T1000 (cell line): ENCODE data around the gene HOXA5.

Source experiments
- DNase-seq: peaks from one replicate; lab custom pipeline; 2025; ENCODE audit warnings: mixed read lengths; lab: John Stamatoyannopoulos, UW

Gene HOXA5

GRCh38 chr7:27119412-27119911, 24.0 kb downstream of the HOXA5 start:
- no peak for DNase-seq

GRCh38 chr7:27118580-27118979, 24.9 kb downstream of the HOXA5 start:
- DNase-seq: no peak

GRCh38 chr7:27117887-27118491, 25.5 kb downstream of the HOXA5 start:
- DNase-seq: no peak

- DNase-seq: no peak
Observed at GRCh38 chr7:27116962-27117886, 26.3 kb downstream of the HOXA5 start.

- no peak for DNase-seq
Observed at GRCh38 chr7:27116031-27116961, 27.2 kb downstream of the HOXA5 start.

- DNase-seq: no peak
Observed at GRCh38 chr7:27115221-27116026, 28.1 kb downstream of the HOXA5 start.

GRCh38 chr7:27114881-27115220, 28.6 kb downstream of the HOXA5 start:
- no peak for DNase-seq

- no peak for DNase-seq
Observed at GRCh38 chr7:27113991-27114769, 29.3 kb downstream of the HOXA5 start.

DNA sequence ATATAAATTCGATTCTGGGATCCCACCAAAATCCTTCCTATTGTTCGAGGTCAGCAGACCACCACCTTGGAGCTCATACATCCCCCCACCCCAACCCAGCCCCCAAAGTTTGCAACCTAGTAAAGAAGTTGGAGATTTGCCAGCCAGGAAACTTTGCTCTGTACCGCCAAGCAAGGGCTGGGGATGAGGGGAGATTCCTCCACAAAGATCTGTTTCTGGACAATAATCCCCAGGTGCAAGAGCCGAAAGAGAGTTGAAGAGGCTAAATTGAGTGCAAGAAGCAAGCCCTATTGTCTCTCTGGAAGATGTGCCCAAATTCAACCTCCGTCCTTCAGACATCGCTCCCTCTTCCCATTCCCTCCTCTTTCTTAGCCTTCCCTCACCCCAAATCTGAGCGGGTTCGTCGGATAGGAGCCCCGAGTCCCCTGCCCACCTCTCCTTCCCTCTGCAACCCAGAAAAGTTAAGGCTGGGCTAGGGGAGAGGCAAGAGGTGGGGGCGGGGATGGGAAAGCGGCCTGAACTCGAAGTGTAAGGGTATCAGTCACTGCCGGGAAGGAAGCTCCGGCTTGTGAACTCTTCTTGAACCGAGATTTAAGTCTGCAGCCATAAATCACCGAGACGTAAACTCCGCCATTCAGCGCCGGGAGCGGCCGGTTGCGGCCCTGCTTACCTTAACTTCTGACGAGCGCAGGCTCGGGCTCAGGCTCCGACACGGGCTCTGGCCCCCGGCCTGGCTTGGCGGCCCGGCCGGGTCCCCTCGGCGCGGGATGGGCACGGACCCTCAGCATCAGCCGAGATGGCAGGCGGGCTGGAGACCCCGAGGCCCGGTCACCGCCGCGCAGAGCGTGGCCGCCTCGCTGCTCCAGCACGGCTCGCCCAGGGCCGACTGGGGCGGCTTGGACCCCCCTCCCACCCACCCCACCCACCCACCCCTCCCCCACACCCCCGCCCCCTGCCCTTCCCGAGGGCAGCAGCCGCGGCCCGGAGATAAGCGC, 30.2 kb downstream of the HOXA5 start:
- DNase-seq: no peak

DNA sequence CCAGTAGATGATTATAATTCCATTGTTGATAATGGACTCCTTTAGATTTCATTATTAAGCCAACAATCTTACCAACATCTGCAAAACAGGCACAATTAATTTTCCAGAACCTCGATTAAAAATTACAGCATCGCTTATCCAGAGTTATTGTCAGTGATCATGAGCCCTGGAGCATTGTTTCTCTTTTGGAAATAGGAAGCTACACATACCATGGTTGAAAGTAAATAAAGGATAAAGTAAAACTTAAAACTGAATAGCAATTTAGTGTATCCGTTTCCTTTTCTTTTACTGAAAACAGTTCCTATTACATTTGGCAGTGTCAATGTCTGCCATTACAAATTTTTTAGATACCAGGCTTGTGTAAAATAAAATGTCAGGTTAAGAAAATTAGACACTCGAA, 31.1 kb downstream of the HOXA5 start:
- no peak for DNase-seq

- no peak for DNase-seq
Observed at GRCh38 chr7:27111751-27112277, 31.7 kb downstream of the HOXA5 start.

- DNase-seq: no peak
Observed at GRCh38 chr7:27111042-27111750, 32.3 kb downstream of the HOXA5 start.

- peak; percentile 38 for DNase-seq
Observed at GRCh38 chr7:27110186-27111031, 33.1 kb downstream of the HOXA5 start.

- no peak for DNase-seq
Observed at GRCh38 chr7:27109466-27110185, 33.9 kb downstream of the HOXA5 start.

DNA sequence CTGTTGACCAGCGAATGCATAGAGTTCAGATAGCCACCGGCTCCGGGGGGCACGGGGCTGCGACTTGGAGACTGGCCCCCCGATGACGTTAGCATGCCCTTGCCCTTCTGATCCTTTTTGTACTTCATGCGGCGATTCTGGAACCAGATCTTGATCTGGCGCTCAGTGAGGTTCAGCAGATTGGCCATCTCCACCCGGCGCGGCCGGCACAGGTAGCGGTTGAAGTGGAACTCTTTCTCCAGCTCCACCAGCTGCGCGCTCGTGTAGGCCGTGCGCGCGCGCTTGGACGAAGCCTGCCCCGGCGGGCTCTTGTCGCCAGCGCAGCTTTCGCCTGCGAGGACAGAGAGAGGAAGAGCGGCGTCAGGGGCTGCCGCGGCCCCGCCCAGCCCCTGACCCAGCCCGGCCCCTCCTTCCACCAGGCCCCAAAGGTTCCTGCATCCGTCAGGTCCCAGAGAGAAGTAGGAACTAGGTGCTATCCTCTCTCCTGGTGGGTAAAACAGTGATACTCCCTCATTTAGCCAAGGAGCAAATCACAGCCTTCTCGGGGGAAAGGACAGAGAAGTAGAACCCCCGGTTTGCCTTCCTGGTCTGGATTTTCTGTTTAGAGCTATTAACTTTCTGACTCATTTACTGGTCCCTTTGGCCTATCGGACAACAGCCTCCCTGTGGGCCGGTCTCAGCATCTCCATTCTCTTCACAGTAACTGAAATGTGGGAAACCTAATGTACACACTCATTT, 34.9 kb downstream of the HOXA5 start:
- DNase-seq: no peak
